Cardiac muscle cell (in vitro differentiated cells and primary cell): ENCODE measurements around the gene FLCN. TPM values are rescaled to one million over a fixed set of nuclear protein-coding genes. Genes with fewer than 3 reads are reported as not detected.

Source experiments
- DNase-seq, 2 donors: peaks; one replicate each; pipeline versions ENCODE4 v3.0.0 to v3.0.0-alpha.2; 2010 to 2017; ENCODE audit warnings: low read depth in 1 of 2, low spot score in 1 of 2
- H3K27ac ChIP-seq: fragments of 200-600 bp; sonication (generic); 2 replicates; pipeline ENCODE4 v1.5.1; 2016
- H3K27me3 ChIP-seq: fragments of 200-600 bp; sonication (generic); 2 replicates; pipeline ENCODE4 v1.6.0; 2016; ENCODE audit warnings: control low read depth
- H3K36me3 ChIP-seq: fragments of 200-600 bp; sonication (generic); 2 replicates; pipeline ENCODE4 v1.5.1; 2016; ENCODE audit warnings: control low read depth
- H3K4me1 ChIP-seq: fragments of 200-600 bp; sonication (generic); 2 replicates; pipeline ENCODE4 v1.8.1; 2017; ENCODE audit warnings: low read depth, mild to moderate bottlenecking, mixed run types
- H3K4me3 ChIP-seq: fragments of 200-600 bp; sonication (generic); 2 replicates; pipeline ENCODE4 v1.5.1; 2016; ENCODE audit warnings: mild to moderate bottlenecking
- H3K9me3 ChIP-seq: fragments of 200-600 bp; sonication (generic); 2 replicates; pipeline ENCODE4 v1.5.1; 2017; ENCODE audit warnings: low read depth, mild to moderate bottlenecking, control low read depth
- CTCF ChIP-seq: IDR thresholded peaks from 2 replicates; pipeline ENCODE4 v1.5.1; 2012; ENCODE audit warnings: low read depth, mild to moderate bottlenecking, low read length
- polyA plus RNA-seq: library from polyadenylated mRNA; unstranded; fragments of >200 nt; fragmentation: Nextera tagmentation; extraction: Ambion mirVana; gene quantifications from 2 replicates; pipeline ENCODE4 v1.2.1, GENCODE V29; 2016
- total RNA-seq: library from RNA; depleted of rRNA; stranded (reverse); fragments of >200 nt; gene quantifications from 2 replicates; pipeline ENCODE4 v1.2.3, GENCODE V29; 2016

FLCN gene
- total and polyA plus RNA-seq, 2 experiments from 2014 or later = 12.8 to 34.2 TPM

- H3K27ac ChIP-seq = no peak overlapping the region
- no peaks in the 10 kb centered on the region for H3K9me3 ChIP-seq
- TF ChIP-seq CTCF = no peak
- peaks cover 25% of the 10 kb centered on the region for H3K4me1 ChIP-seq
- H3K27me3 ChIP-seq = no peaks in the 10 kb centered on the region
- H3K4me3 ChIP-seq = no peak overlapping the region
- H3K36me3 ChIP-seq = peaks cover 35% of the 10 kb centered on the region
- DNase-seq = no peak
These were observed 69.0 kb downstream of the FLCN start for GRCh38 chr17:17167986-17168385.

- TF ChIP-seq CTCF = no peak
- Histone ChIP-seq H3K4me1 (peaks cover 25% of the 10 kb centered on the region), H3K36me3 (peaks cover 36% of the 10 kb centered on the region), H3K4me3 (no peak overlapping the region), H3K9me3 (no peaks in the 10 kb centered on the region), H3K27me3 (no peaks in the 10 kb centered on the region), H3K27ac (no peak overlapping the region)
- no peak for DNase-seq
These were observed 69.6 kb downstream of the FLCN start for GRCh38 chr17:17167356-17167755.

- no peaks in the 10 kb centered on the region for H3K27me3 ChIP-seq
- TF ChIP-seq CTCF = no peak
- H3K9me3 ChIP-seq = no peaks in the 10 kb centered on the region
- H3K36me3 ChIP-seq = peaks cover 34% of the 10 kb centered on the region
- H3K27ac ChIP-seq = no peak overlapping the region
- no peak for DNase-seq
- H3K4me1 ChIP-seq = peaks cover 21% of the 10 kb centered on the region
- H3K4me3 ChIP-seq = no peak overlapping the region
These were observed 70.5 kb downstream of the FLCN start for GRCh38 chr17:17166446-17166845.

GRCh38 chr17:17165666-17166308 lies 71.2 kb downstream of the FLCN start:
- Histone ChIP-seq H3K9me3 (no peaks in the 10 kb centered on the region), H3K4me3 (no peak overlapping the region), H3K27me3 (no peaks in the 10 kb centered on the region), H3K27ac (no peak overlapping the region), H3K36me3 (peaks cover 36% of the 10 kb centered on the region), H3K4me1 (peaks cover 15% of the 10 kb centered on the region)
- TF ChIP-seq CTCF = no peak
- DNase-seq = no peak

- DNase-seq = no peak
- Histone ChIP-seq H3K27ac (no peak overlapping the region), H3K4me3 (no peak overlapping the region), H3K4me1 (peaks cover 4% of the 10 kb centered on the region), H3K27me3 (no peaks in the 10 kb centered on the region), H3K36me3 (peaks cover 36% of the 10 kb centered on the region), H3K9me3 (no peaks in the 10 kb centered on the region)
- TF ChIP-seq CTCF = no peak
These were observed 72.3 kb downstream of the FLCN start for GRCh38 chr17:17164676-17165075.

- no peak for TF ChIP-seq CTCF
- Histone ChIP-seq H3K9me3 (no peaks in the 10 kb centered on the region), H3K27ac (no peak overlapping the region), H3K4me3 (no peak overlapping the region), H3K36me3 (peaks cover 36% of the 10 kb centered on the region), H3K27me3 (no peaks in the 10 kb centered on the region), H3K4me1 (no peaks in the 10 kb centered on the region)
- DNase-seq = no peak
These were observed 72.8 kb downstream of the FLCN start for GRCh38 chr17:17164156-17164555.
